Tibial nerve (tissue), 4 donors: Measurements from ENCODE around the gene SALL3. TPM values are rescaled to one million over a fixed set of nuclear protein-coding genes. Genes with fewer than 3 reads are reported as not detected.

Source experiments
- DNase-seq, 2 donors: peaks; one replicate each; pipeline ENCODE4 v3.0.0-alpha.2; 2019; ENCODE audit warnings: low spot score in 2 of 2
- H3K27ac ChIP-seq, 4 donors: fragments of 200-600 bp; sonication (generic) in 3 of 4; one replicate each; pipeline ENCODE4 v1.5.1; 2017 to 2019; ENCODE audit warnings: mild to moderate bottlenecking in 1 of 4
- H3K27me3 ChIP-seq, 2 donors: fragments of 200-600 bp; sonication (generic) in 1 of 2; one replicate each; pipeline versions ENCODE4 v1.5.1 to v1.6.0; 2017 to 2019
- H3K36me3 ChIP-seq, 3 donors: fragments of 200-600 bp; sonication (generic); one replicate each; pipeline ENCODE4 v1.5.1; 2018 to 2019
- H3K4me1 ChIP-seq, 4 donors: fragments of 200-600 bp; sonication (generic) in 3 of 4; one replicate each; pipeline ENCODE4 v1.5.1; 2017 to 2019
- H3K4me3 ChIP-seq, 4 donors: fragments of 200-600 bp; sonication (generic) in 3 of 4; one replicate each; pipeline ENCODE4 v1.5.1; 2017 to 2019; ENCODE audit warnings: mild to moderate bottlenecking in 1 of 4, moderate library complexity in 1 of 4
- H3K9me3 ChIP-seq, 4 donors: fragments of 200-600 bp; sonication (generic) in 3 of 4; one replicate each; pipeline ENCODE4 v1.5.1; 2017 to 2019
- EP300 ChIP-seq, 2 donors: sonication (generic); formaldehyde crosslinking; IDR thresholded peaks; one replicate each; pipeline ENCODE4 v1.6.1; 2017; ENCODE audit warnings: antibody characterized with exemption in 2 of 2, mild to moderate bottlenecking in 1 of 2
- POLR2A ChIP-seq, 2 donors: fragments of 450-650 bp; IDR thresholded peaks; one replicate each; pipeline ENCODE4 v1.6.1; 2017; ENCODE audit warnings: antibody characterized with exemption in 2 of 2, mild to moderate bottlenecking in 2 of 2, moderate library complexity in 2 of 2
- WGBS, 2 donors: methylation state at CpG; one replicate each; pipeline ENCODE4 v1.1.5; 2018; 5-methylcytosine and 5-hydroxymethylcytosine counted together
- total RNA-seq, 4 donors: library from RNA; depleted of rRNA; stranded (reverse); fragments of >200 nt; gene quantifications; one replicate each; pipeline ENCODE4 v1.1.0, GENCODE V29; 2016
- TF ChIP-seq, protein P1 (sequence below), 5 experiments: fragments of 200-600 bp in 3 of 5; fragments of 450-650 bp in 2 of 5; sonication (generic) in 3 of 5; IDR thresholded peaks; one replicate each; pipeline ENCODE4 v1.5.1; 2016 to 2019; ENCODE audit warnings: antibody characterized with exemption in 5 of 5, mild to moderate bottlenecking in 3 of 5, moderate library complexity in 2 of 5

Gene SALL3
- total RNA-seq, 4 donors from 2014 or later: not detected

- Histone ChIP-seq H3K4me1 (no peaks in the 10 kb centered on the region), H3K36me3 (no peaks in the 10 kb centered on the region), H3K4me3 (no peak overlapping the region), H3K9me3 (no peaks in the 10 kb centered on the region), H3K27me3 (no peaks in the 10 kb centered on the region), H3K27ac (no peak overlapping the region)
- WGBS, 2 donors: 81 to 86% methylated on average over 9 of the region's 9 CpGs
- TF ChIP-seq, protein P1, sequence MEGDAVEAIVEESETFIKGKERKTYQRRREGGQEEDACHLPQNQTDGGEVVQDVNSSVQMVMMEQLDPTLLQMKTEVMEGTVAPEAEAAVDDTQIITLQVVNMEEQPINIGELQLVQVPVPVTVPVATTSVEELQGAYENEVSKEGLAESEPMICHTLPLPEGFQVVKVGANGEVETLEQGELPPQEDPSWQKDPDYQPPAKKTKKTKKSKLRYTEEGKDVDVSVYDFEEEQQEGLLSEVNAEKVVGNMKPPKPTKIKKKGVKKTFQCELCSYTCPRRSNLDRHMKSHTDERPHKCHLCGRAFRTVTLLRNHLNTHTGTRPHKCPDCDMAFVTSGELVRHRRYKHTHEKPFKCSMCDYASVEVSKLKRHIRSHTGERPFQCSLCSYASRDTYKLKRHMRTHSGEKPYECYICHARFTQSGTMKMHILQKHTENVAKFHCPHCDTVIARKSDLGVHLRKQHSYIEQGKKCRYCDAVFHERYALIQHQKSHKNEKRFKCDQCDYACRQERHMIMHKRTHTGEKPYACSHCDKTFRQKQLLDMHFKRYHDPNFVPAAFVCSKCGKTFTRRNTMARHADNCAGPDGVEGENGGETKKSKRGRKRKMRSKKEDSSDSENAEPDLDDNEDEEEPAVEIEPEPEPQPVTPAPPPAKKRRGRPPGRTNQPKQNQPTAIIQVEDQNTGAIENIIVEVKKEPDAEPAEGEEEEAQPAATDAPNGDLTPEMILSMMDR (IDR thresholded peaks at IDR 0.05): no peak
- TF ChIP-seq EP300 (IDR thresholded peaks at IDR 0.05) (no peak), POLR2A (IDR thresholded peaks at IDR 0.05) (no peak)
- DNase-seq: no peak
These were observed 34.0 kb upstream of the SALL3 start for GRCh38 chr18:78945628-78946027.

GRCh38 chr18:78947291-78947690 is 32.3 kb upstream of the SALL3 start:
- TF ChIP-seq, protein P1 (IDR thresholded peaks at IDR 0.05): no peak
- TF ChIP-seq EP300 (IDR thresholded peaks at IDR 0.05) (no peak), POLR2A (IDR thresholded peaks at IDR 0.05) (no peak)

GRCh38 chr18:78948221-78948620 is 31.4 kb upstream of the SALL3 start:
- H3K4me1 ChIP-seq: no peaks in the 10 kb centered on the region
- H3K4me3 ChIP-seq: no peak overlapping the region
- TF ChIP-seq POLR2A (IDR thresholded peaks at IDR 0.05): no peak
- TF ChIP-seq, protein P1 (IDR thresholded peaks at IDR 0.05): no peak
- no peak for DNase-seq
- H3K9me3 ChIP-seq: peaks cover 0 to 15% (median 0%) of the 10 kb centered on the region in 4 donors
- H3K27me3 ChIP-seq: no peaks in the 10 kb centered on the region
- no peak overlapping the region for H3K27ac ChIP-seq
- H3K36me3 ChIP-seq: no peaks in the 10 kb centered on the region
- WGBS, 2 donors: 57 to 61% methylated on average over 12 of the region's 12 CpGs

More at GRCh38 chr18:78947291-78947690, 32.3 kb upstream of the SALL3 start:
- Histone ChIP-seq H3K27ac (no peak overlapping the region), H3K9me3 (peaks cover 0 to 11% (median 0%) of the 10 kb centered on the region in 4 donors), H3K36me3 (no peaks in the 10 kb centered on the region), H3K4me3 (no peak overlapping the region), H3K4me1 (no peaks in the 10 kb centered on the region), H3K27me3 (no peaks in the 10 kb centered on the region)
- DNase-seq: no peak
- 89 to 91% methylated on average over 15 of the region's 15 CpGs for WGBS, 2 donors

DNA sequence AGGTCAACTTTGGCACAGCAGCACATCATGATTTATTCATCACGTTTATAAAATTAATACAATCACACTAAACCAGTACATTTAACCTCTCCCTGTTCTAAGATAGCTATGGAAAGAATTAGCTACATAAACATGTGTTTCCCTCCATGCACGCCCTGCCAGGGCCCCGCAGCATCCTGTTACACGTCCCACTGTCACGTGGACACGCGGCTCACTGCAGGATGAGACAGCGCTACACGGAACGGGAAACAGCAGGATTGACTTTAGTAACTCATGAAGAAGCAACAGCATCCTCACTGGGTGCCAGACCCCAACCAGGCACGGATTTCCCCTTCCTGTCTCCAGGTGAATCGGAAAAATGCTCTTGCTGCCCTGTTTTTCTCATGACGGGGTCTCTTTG is 30.9 kb upstream of the SALL3 start:
- WGBS, 2 donors: 78 to 79% methylated on average over 13 of the region's 13 CpGs
- Histone ChIP-seq H3K4me3 (no peak overlapping the region), H3K27me3 (no peaks in the 10 kb centered on the region), H3K36me3 (no peaks in the 10 kb centered on the region), H3K4me1 (no peaks in the 10 kb centered on the region), H3K27ac (no peak overlapping the region), H3K9me3 (peaks cover 0 to 17% (median 0%) of the 10 kb centered on the region in 4 donors)
- TF ChIP-seq, protein P1 (IDR thresholded peaks at IDR 0.05): no peak
- TF ChIP-seq POLR2A (IDR thresholded peaks at IDR 0.05): no peak
- no peak for TF ChIP-seq EP300 (IDR thresholded peaks at IDR 0.05)
- no peak for DNase-seq

DNA sequence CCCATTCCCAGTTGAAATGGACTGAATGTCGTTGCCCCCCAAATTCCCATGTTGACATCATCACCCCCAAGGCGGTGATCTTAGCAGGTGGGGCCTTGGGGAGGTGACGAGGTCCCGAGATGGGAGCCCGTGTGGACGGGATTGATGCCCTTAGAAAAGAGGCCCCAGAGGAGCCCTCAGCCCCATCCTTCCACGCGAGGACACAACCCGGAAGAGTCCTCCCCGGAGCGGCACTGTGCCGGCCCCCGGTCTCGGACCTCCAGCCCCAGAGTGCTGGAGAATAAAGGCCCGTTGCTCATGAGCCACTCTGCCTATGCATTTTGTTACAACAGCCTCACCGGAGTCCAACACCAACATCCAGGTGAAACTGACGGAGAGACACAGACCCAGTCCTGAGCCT is 30.4 kb upstream of the SALL3 start:
- Histone ChIP-seq H3K36me3 (no peaks in the 10 kb centered on the region), H3K27ac (no peak overlapping the region), H3K27me3 (no peaks in the 10 kb centered on the region), H3K4me1 (no peaks in the 10 kb centered on the region), H3K4me3 (no peak overlapping the region), H3K9me3 (peaks cover 0 to 18% (median 0%) of the 10 kb centered on the region in 4 donors)
- TF ChIP-seq, protein P1 (IDR thresholded peaks at IDR 0.05): no peak
- TF ChIP-seq EP300 (IDR thresholded peaks at IDR 0.05): no peak
- TF ChIP-seq POLR2A (IDR thresholded peaks at IDR 0.05): no peak
- WGBS, 2 donors: 90 to 94% methylated on average over 16 to 17 of the region's 17 CpGs
- no peak for DNase-seq
